K562 (cell line): ENCODE results near the gene LPCAT2. TPM values are rescaled to one million over a fixed set of nuclear protein-coding genes. Genes with fewer than 3 reads are reported as not detected.

Experiments
- CHD7 ChIP-seq: fragments of 200-600 bp; sonication (generic); IDR thresholded peaks from one replicate; pipeline ENCODE4 v1.6.1; 2012; ENCODE audit warnings: mild to moderate bottlenecking, low read depth, low read length, inconsistent platforms
- polyA plus RNA-seq, 8 experiments: library from polyadenylated mRNA; depleted of rRNA in 4 of 8; stranded (reverse) in 5 of 8; unstranded in 3 of 8; fragments of >200 nt; fragmentation: Nextera tagmentation in 2 of 8; fragmentation: Illumina TruSeq in 1 of 8; extraction: Ambion mirVana in 2 of 8; extraction: Trizol in 1 of 8; gene quantifications; 2 replicates each; pipeline versions ENCODE4 v1.2.1 to v1.2.3, GENCODE V29; 2011 to 2014; ENCODE audit warnings: inconsistent platforms in 1 of 8, missing spikeins in 1 of 8
- total RNA-seq, 7 experiments: library from RNA; depleted of rRNA in 6 of 7; stranded (reverse); fragments of >200 nt in 6 of 7; fragmentation: Illumina TruSeq in 2 of 7; extraction: Trizol in 2 of 7; gene quantifications; 2 replicates each; pipeline versions ENCODE4 v1.2.1 to v1.2.3, GENCODE V29; 2011 to 2021; ENCODE audit warnings: low replicate concordance in 1 of 7

LPCAT2 gene
- total and polyA plus RNA-seq, 9 of the 15 experiments (the other 6 are each of a cell fraction or from before 2014, with no cell fraction given) = 2.9 to 15.0 (median 7.3) TPM

- TF ChIP-seq CHD7 = no peak
- TF ChIP-seq, all 486 proteins: peak for 0
These were observed 56.2 kb downstream of the LPCAT2 start (continued) for GRCh38 chr16:55565086-55565485.
